Activated CD4-positive, alpha-beta T cell treated with anti-CD3 and anti-CD28 coated beads for 36 hours (primary cell): ENCODE data around the gene CLSTN3. TPM values are rescaled to one million over a fixed set of nuclear protein-coding genes. Genes with fewer than 3 reads are reported as not detected.

ENCODE experiments used
- ATAC-seq: fragments of 200-7000 bp; cut with Tn5 transposase; one replicate; pipeline ENCODE4 v1.10.0; 2021; ENCODE audit warnings: mild to moderate bottlenecking, moderate library complexity
- CTCF ChIA-PET: fragments of 350-600 bp; sonication (Branson Sonifier 250); formaldehyde crosslinking; loops from one replicate; lab custom pipeline; 2021; ENCODE audit warnings: antibody characterized with exemption; lab: Charles Lee
- POLR2A ChIA-PET: fragments of 350-600 bp; sonication (Branson Sonifier 250); formaldehyde crosslinking; loops from one replicate; lab custom pipeline; 2021; ENCODE audit warnings: antibody characterized with exemption, inconsistent platforms; lab: Charles Lee
- DNase-seq: peaks from one replicate; pipeline ENCODE4 v3.0.0-alpha.2; 2020
- H3K27ac Mint-ChIP-seq: one replicate; pipeline ENCODE4 v1.8.0; 2021; ENCODE audit warnings: mixed read lengths
- H3K27me3 Mint-ChIP-seq: one replicate; pipeline ENCODE4 v1.8.0; 2021; ENCODE audit warnings: mixed read lengths
- H3K36me3 Mint-ChIP-seq: one replicate; pipeline ENCODE4 v1.8.0; 2021; ENCODE audit warnings: low read depth, mixed read lengths
- H3K4me1 Mint-ChIP-seq: one replicate; pipeline ENCODE4 v1.8.0; 2021; ENCODE audit warnings: mixed read lengths
- H3K4me3 Mint-ChIP-seq: one replicate; pipeline ENCODE4 v1.8.0; 2021; ENCODE audit warnings: mild to moderate bottlenecking, moderate library complexity, mixed read lengths
- H3K9me3 Mint-ChIP-seq: one replicate; pipeline ENCODE4 v1.8.0; 2021; ENCODE audit warnings: low read depth, mixed read lengths
- intact Hi-C, 2 experiments: fragments of 100-400 bp; cut with DNase I in 1 of 2; cut with micrococcal nuclease in 1 of 2; formaldehyde crosslinking; loops; one replicate each; pipeline versions ENCODE4 v1.14.2 to v1.15.1; 2022 to 2024; cut with DNase I, micrococcal nuclease
- total RNA-seq, 2 experiments: library from RNA; stranded (reverse); gene quantifications; one replicate each; pipeline ENCODE4 v1.2.3, GENCODE V29; 2021

CLSTN3 gene
- total RNA-seq, 2 experiments from 2014 or later: 28.2 to 37.9 TPM

GRCh38 chr12:7127916-7128626, 2.1 kb upstream of the CLSTN3 start:
- Mint-ChIP-seq H3K27me3 (no peaks in the 10 kb centered on the region), H3K36me3 (no peaks in the 10 kb centered on the region), H3K4me1 (peaks cover 31% of the 10 kb centered on the region), H3K27ac (no peak overlapping the region), H3K4me3 (no peak overlapping the region), H3K9me3 (no peaks in the 10 kb centered on the region)
- ATAC-seq (no peak), DNase-seq (no peak)
- ChIA-PET CTCF (no interaction called here), POLR2A (no interaction called here)
- intact Hi-C loops: no loop called here

GRCh38 chr12:7128681-7129286, 1.4 kb upstream of the CLSTN3 start, which contains the start of gene RBP5:
TSS of gene RBP5 (minus strand) at chr12:7128889. CDS start at chr12:7128775, 114 bp downstream.
- Mint-ChIP-seq H3K36me3 (no peaks in the 10 kb centered on the region), H3K4me1 (peaks cover 31% of the 10 kb centered on the region), H3K9me3 (no peaks in the 10 kb centered on the region), H3K27me3 (no peaks in the 10 kb centered on the region), H3K27ac (no peak within 1 kb of the TSS), H3K4me3 (peak within 1 kb of the TSS; percentile 80)
- ChIA-PET POLR2A (no interaction called here), CTCF (no interaction called here)
- ATAC-seq (no peak), DNase-seq (no peak)
- intact Hi-C loops: no loop called here

GRCh38 chr12:7129287-7129871, 792 bp upstream of the CLSTN3 start:
- H3K27me3 Mint-ChIP-seq: no peaks in the 10 kb centered on the region
- H3K4me1 Mint-ChIP-seq: peaks cover 31% of the 10 kb centered on the region
- intact Hi-C loops: no loop called here
- H3K27ac Mint-ChIP-seq: no peak overlapping the region
- ChIA-PET POLR2A (no interaction called here), CTCF (interaction anchor here (2.6 kb wide), 1 partner anchor 16 kb away, joined by 13 read pairs; no protein-coding TSS in a partner anchor)
- no peaks in the 10 kb centered on the region for H3K36me3 Mint-ChIP-seq
- no peaks in the 10 kb centered on the region for H3K9me3 Mint-ChIP-seq
- DNase-seq (no peak), ATAC-seq (no peak)
- peak overlapping the region; percentile 80 for H3K4me3 Mint-ChIP-seq

- intact Hi-C loops: loop anchor here in 1 of 2 experiments (1.0 to 2.0 kb wide), 4 partner anchors 23 to 896 kb away; partner anchors contain the start of genes LPCAT3 and PEX5
- Mint-ChIP-seq H3K27ac (peak overlapping the region; percentile 74), H3K4me3 (peak overlapping the region; percentile 80)
Observed at GRCh38 chr12:7130701-7131501, 730 bp downstream of the CLSTN3 start.

DNA sequence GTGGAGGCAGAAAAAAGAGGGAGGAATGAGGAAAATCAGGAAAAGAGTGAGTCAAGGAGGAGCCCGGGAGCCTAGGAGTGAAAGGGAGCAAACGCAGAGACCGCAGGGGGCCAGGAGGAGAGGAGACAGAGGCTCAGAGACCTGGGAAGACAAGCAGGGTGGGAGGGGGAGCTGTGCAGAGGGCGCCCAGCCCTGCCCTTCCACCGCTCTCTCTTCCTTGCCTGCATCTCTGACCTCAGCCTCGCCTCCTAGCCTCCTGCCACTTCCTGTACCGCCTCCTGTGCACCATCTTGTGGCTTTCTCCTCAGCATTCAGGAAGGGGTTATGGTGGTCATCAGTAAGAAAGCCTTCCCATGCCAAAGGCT, 1.3 kb downstream of the CLSTN3 start:
- peaks cover 12% of the 10 kb centered on the region for H3K36me3 Mint-ChIP-seq
- peak; percentile 51 for DNase-seq
- peak; percentile 45 for ATAC-seq
- H3K9me3 Mint-ChIP-seq: no peaks in the 10 kb centered on the region
- ChIA-PET POLR2A (interaction anchor here (0.6 to 0.8 kb wide), 3 partner anchors 20 to 1112 kb away, joined by 3 to 5 read pairs (median 3); no protein-coding TSS in a partner anchor), CTCF (interaction anchor here (2.6 kb wide), 1 partner anchor 18 kb away, joined by 13 read pairs; no protein-coding TSS in a partner anchor)
- H3K4me1 Mint-ChIP-seq: peaks cover 31% of the 10 kb centered on the region
- peak overlapping the region; percentile 80 for H3K4me3 Mint-ChIP-seq
- H3K27ac Mint-ChIP-seq: peak overlapping the region; percentile 74
- intact Hi-C loops: loop anchor here in 1 of 2 experiments (2.0 kb wide), 1 partner anchor 895 kb away; no protein-coding TSS in a partner anchor
- no peaks in the 10 kb centered on the region for H3K27me3 Mint-ChIP-seq

More at GRCh38 chr12:7130701-7131501, 730 bp downstream of the CLSTN3 start:
- no peaks in the 10 kb centered on the region for H3K27me3 Mint-ChIP-seq
- peaks cover 31% of the 10 kb centered on the region for H3K4me1 Mint-ChIP-seq
- peaks cover 9% of the 10 kb centered on the region for H3K36me3 Mint-ChIP-seq
- ATAC-seq: peak; percentile 45
- POLR2A ChIA-PET: interaction anchor here (0.6 to 0.8 kb wide), 3 partner anchors 20 to 1112 kb away, joined by 3 to 5 read pairs (median 3); no protein-coding TSS in a partner anchor
- no peaks in the 10 kb centered on the region for H3K9me3 Mint-ChIP-seq
- DNase-seq: peak; percentile 71
- CTCF ChIA-PET: interaction anchor here (0.6 to 2.6 kb wide), 4 partner anchors 15 to 184 kb away, joined by 3 to 13 read pairs (median 3); partner anchors contain the start of gene C1RL

DNA sequence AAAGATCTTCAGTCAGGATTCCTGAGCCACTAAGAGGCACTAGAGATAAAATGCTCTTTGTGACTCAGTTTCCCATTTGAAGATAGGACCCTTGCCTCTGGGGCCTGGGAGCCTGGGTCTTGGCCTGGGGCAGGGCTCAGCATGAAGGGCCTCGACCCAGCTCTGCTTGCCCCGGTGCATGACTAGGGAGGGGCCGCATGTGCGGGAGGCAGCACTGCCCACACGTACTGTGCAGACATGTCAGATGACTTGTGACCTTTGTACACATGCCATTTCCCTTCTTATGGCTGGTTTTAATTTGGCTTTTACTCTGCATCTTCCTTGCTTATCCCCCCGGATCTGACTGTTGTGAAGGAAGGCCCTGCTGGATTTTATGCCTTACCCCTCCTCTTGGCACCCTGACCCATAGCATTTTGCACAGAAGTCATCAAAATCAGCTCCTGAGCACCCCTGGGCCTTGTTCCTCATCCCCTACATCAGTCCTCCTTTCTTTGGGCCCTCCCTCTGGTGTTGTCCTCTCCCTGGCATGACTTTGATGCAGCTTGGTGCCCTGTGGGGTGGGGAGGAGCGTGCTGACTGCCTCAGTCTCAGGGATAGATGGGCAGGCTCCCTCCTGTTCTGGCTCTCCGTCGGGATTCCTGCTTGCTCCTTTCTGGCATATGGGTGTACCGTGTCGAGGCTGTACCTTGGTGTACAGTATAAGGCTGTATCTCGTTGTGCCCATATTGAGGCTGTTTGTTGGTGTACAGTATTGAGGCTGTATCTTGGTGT, 4.4 kb downstream of the CLSTN3 start:
- POLR2A ChIA-PET: no interaction called here
- H3K36me3 Mint-ChIP-seq: peaks cover 16% of the 10 kb centered on the region
- intact Hi-C loops: no loop called here
- CTCF ChIA-PET: no interaction called here
- ATAC-seq: no peak
- no peak for DNase-seq
- H3K9me3 Mint-ChIP-seq: no peaks in the 10 kb centered on the region
- H3K27me3 Mint-ChIP-seq: no peaks in the 10 kb centered on the region
- no peak overlapping the region for H3K27ac Mint-ChIP-seq
- no peak overlapping the region for H3K4me3 Mint-ChIP-seq
- H3K4me1 Mint-ChIP-seq: peaks cover 21% of the 10 kb centered on the region

GRCh38 chr12:7136071-7136470, 5.9 kb downstream of the CLSTN3 start:
- H3K4me3 Mint-ChIP-seq: no peak overlapping the region
- H3K36me3 Mint-ChIP-seq: peaks cover 16% of the 10 kb centered on the region
- CTCF ChIA-PET: interaction anchor here (1.1 kb wide), 1 partner anchor 27 kb away, joined by 5 read pairs; the partner anchor contains the start of gene C1RL
- H3K9me3 Mint-ChIP-seq: no peaks in the 10 kb centered on the region
- DNase-seq: no peak
- POLR2A ChIA-PET: no interaction called here
- intact Hi-C loops: no loop called here
- H3K27ac Mint-ChIP-seq: no peak overlapping the region
- H3K4me1 Mint-ChIP-seq: peaks cover 11% of the 10 kb centered on the region
- no peak for ATAC-seq
- no peaks in the 10 kb centered on the region for H3K27me3 Mint-ChIP-seq

DNA sequence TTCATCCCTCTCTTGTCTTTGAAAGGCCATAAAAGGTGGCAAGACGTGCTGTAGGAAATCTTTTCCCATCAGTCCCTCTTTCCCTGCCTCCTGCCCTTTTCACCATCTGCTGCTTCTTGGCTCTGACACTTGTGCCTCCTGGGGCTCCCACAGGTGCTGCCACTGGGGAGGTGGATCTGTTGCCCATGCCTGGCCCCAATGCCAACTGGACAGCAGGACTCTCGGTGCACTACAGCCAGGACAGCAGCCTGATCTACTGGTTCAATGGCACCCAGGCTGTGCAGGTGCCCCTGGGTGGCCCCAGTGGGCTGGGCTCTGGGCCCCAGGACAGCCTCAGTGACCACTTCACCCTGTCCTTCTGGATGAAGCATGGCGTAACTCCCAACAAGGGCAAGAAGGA, 6.5 kb downstream of the CLSTN3 start:
- DNase-seq: no peak
- no peak for ATAC-seq
- CTCF ChIA-PET: interaction anchor here (1.1 kb wide), 1 partner anchor 28 kb away, joined by 5 read pairs; the partner anchor contains the start of gene C1RL
- Mint-ChIP-seq H3K27ac (no peak overlapping the region), H3K9me3 (no peaks in the 10 kb centered on the region), H3K4me1 (peaks cover 4% of the 10 kb centered on the region), H3K36me3 (peaks cover 20% of the 10 kb centered on the region), H3K27me3 (no peaks in the 10 kb centered on the region), H3K4me3 (no peak overlapping the region)
- intact Hi-C loops: no loop called here
- POLR2A ChIA-PET: no interaction called here

- intact Hi-C loops: no loop called here
- ChIA-PET POLR2A (interaction anchor here (0.5 kb wide), 1 partner anchor 449 kb away, joined by 5 read pairs; the partner anchor contains the start of gene ZNF384), CTCF (no interaction called here)
- Mint-ChIP-seq H3K9me3 (no peaks in the 10 kb centered on the region), H3K4me1 (no peaks in the 10 kb centered on the region), H3K27me3 (no peaks in the 10 kb centered on the region), H3K4me3 (no peak overlapping the region), H3K27ac (no peak overlapping the region), H3K36me3 (peaks cover 24% of the 10 kb centered on the region)
- no peak for DNase-seq
- ATAC-seq: no peak
Observed at GRCh38 chr12:7137908-7138307, 7.7 kb downstream of the CLSTN3 start.

GRCh38 chr12:7139200-7139599, 9.0 kb downstream of the CLSTN3 start:
- Mint-ChIP-seq H3K27ac (no peak overlapping the region), H3K36me3 (peaks cover 26% of the 10 kb centered on the region), H3K4me3 (no peak overlapping the region), H3K9me3 (no peaks in the 10 kb centered on the region), H3K27me3 (no peaks in the 10 kb centered on the region), H3K4me1 (no peaks in the 10 kb centered on the region)
- intact Hi-C loops: no loop called here
- DNase-seq: no peak
- POLR2A ChIA-PET: no interaction called here
- ATAC-seq: no peak
- CTCF ChIA-PET: interaction anchor here (0.6 to 1.9 kb wide), 3 partner anchors 28 to 288 kb away, joined by 3 to 6 read pairs (median 3); no protein-coding TSS in a partner anchor
